ENCODE results near the gene TTLL6. TPM values are rescaled to one million over a fixed set of nuclear protein-coding genes. Genes with fewer than 3 reads are reported as not detected.
"Not testable (repeated sequence)": the region's sequence is repeated elsewhere in the genome, so short reads cannot be mapped to it uniquely, and the experiment has no call there.

TTLL6 gene
- polyA plus RNA-seq, 3 donors = 0.34 to 0.52 (median 0.40) TPM

DNA sequence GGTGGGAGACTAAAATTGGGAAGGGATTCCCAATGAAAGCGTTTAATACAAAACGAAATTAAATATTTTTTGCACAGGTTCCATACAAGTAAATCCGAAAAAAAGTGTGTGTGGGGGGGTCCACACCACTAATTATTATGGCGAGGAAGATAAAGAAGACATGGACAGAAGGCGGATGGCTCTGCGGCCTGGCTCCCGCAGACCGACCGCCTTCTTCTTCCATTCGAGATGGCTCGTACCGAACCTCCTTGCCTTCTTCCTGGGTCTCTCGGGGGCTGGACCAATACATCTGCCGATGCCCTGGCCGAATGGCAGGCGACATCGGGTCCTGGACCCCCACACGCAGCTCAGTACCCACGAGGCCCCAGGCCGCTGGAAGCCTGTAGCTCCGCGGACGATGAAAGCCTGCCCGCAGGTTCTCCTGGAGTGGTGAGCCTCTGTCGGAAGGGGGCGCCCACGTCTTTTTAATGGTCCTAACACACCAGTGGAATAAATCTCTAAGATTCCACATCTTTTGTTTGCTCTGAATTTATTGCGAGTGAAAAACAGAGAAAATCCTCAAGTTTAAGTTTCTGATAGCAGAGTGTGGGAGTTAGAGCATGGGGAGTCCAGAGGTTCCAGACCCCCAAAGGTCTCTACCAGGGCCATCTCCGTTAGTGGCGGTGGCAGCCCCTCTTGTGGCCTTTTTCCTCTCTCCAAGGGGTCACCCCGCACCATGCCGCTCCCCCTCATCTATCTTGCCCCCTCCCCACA is 92.6 kb downstream of the TTLL6 start:
- peak; percentile 88 for DNase-seq

- no peak for DNase-seq
Measured at GRCh38 chr17:48723423-48724250, 93.4 kb downstream of the TTLL6 start.

DNA sequence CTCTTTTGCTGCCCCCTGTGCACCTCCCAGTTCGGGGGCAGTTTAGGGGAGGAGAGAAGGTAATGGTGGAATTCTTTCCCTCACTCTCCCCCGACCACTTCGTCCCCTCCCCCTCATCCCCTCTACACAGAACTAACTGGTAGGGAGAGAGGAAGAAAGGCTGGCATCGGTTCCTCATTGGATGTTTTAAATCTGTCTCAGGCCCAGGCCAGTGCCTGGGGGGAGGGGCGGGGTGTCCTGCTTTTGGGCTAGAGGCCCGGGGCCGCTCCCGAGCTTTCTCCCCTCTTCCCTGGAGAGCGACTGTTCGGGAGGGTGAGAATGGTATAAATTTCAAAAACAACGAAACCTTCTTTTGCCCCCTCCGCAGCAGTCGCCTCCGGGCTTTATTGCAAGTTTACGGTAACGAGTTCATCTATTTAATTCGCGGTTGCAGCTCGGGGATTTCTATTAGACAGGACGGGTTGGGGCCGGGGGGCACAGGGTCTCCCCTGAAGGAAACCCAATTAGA is 94.1 kb downstream of the TTLL6 start, which contains the start of gene PRAC2:
PRAC2 (plus strand) TSS at position 271 of the 508 bp plus-strand sequence. CDS start 1,226 bp downstream, outside the sequence.
- DNase-seq = no peak

DNA sequence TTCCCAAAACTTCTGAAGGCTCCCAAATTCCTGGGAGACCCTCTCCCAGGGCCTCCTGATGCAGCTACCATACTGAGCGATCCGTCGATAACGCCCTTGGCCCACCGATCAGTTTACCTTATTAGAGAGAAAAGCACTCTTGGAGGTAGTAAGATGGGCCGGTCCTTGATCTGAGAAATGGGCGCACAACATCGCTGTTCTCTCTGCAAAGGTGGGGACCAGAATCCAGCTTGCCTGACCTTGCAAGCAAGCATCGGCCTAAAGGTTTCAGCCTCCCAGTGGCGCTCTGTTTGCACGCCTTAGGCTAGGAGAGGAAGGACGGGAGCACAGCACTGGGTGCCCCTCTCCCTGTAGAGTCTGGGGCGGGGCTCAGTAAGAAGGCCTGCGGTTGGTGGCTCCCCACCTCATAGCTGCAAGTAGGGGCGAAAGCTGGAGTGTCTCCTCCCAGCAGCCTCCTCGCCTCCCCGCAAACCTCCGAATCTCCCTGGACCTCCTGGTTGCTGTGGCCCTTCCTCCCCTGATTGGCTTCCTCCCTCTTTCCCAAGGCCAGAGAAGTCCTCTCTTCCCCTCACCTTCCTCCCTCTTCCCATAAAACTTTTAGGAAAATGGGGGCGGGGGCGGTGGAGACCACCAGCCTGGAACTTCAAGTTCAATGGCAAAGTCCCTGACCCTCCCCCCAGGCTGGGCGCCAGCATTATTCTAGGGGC is 94.7 kb downstream of the TTLL6 start, which contains the start of gene PRAC1:
PRAC1 (minus strand) TSS at position 318 of the 707 bp plus-strand sequence; CDS start at position 192, 126 bp downstream.
- no peak for DNase-seq

- no peak for DNase-seq
Measured at GRCh38 chr17:48721009-48721402, 96.0 kb downstream of the TTLL6 start.

GRCh38 chr17:48720266-48721008 is 96.6 kb downstream of the TTLL6 start:
- DNase-seq = no peak

GRCh38 chr17:48719642-48720265 is 97.3 kb downstream of the TTLL6 start:
- DNase-seq = no peak

DNA sequence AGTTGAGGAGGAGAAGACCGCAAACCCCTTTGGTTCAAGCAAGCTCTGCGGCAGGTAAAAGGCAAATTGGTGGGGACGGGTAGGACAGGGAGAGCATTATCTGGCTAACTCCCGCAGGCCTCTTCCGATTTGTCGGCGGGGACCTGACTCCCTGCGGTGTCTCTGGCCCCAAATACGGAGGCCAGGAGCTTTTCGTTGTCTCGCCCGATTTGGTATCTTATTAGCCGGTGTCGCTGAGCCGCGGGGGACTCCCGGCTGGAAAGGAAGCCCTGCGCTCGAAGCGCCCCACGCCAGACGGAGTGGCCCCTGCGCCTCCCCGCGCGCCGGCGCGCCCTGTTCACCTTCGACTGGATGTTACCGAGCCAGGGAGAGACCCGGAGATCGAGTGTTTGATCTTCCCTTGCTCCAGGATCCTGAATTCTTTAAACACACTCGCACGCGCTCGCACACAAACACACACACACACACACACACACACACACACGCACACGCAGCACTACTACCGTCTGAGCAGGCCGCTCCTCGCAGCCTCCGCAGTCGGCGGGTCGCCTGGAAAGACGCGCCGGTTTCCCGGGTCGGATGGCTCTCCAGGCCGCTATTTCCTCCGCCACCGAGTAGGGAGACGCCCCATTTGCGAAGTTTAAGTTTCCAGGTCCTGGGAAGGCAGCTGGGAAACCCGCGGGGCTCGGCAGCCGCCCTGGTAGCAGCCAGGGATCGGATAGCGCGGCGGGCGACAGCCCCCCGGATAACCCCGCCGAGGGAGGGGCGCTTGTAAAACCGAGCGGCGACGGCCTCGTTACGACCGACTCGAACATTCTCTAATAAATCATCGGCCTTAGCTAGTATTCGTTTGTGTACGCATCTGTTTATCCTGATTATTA is 98.0 kb downstream of the TTLL6 start:
- no peak for DNase-seq

- DNase-seq = no peak
Measured at GRCh38 chr17:48718227-48718760, 98.7 kb downstream of the TTLL6 start.

GRCh38 chr17:48717367-48718226 is 99.4 kb downstream of the TTLL6 start:
- DNase-seq = no peak

DNA sequence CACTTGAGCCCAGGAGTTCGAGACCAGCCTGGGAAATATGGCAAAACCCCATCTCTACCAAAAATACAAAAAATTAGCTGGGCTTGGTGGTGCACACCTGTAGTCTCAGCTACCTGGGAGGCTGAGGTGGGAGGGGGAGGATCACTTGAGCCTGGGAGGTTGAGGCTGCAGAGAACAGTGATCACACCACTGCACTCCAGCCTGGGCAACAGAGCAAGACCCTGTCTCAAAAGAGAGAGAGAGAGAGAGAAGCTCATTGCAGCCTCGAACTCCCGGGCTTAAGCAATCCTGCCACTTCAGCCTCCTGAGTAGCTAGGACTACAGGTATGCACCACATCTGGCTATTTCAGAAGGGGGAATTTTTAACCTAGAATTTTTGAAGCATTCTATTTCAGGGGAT is 100.5 kb downstream of the TTLL6 start:
- DNase-seq = not testable (repeated sequence)

DNA sequence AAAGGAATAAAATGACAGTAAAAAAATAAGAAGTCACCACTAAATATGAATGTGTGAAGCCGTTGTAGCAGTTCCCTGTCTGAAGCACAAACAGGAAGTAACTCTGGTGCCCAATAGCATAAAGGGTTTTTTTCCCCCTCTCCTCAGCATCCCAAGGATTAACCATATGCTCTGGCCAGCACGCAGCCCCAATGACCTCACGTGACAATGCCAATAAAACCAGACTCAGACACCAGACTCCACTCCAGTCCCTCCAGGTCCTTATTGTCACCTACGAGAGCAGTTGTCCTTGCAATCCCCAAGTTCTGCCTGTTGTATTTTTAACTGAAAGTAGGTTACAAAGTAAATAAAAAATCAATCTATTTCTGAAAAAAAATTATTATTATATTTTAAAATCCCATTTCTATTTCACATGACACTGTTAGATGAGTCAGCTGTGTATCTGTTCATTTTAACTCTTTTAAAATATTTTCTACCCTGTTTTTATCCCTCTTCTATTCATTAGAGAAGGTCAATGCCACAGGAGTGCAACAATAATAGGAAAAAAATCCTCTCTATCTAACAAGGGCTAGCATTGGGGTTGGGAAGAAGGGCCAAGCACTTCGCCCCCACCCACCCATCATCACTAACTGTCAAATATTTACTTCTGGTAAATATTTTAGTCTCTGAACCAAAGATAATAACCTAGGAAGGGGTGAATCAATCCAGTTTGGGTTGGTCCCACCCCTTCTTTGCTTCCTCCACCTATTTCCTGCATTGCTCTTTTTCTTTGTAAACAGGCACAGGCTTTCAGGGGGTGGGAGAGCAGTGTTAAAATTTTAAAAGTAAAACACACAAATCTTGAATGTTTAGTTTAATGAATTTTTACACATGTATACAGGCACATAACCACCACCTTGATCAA is 101.3 kb downstream of the TTLL6 start:
- DNase-seq = no peak

Other genes with a start within 250 kb of the TTLL6 start
- 10 to 100 TPM; 12.7 to 22.9 (median 21.9) TPM for gene HOXB4, start 238.9 kb downstream of the TTLL6 start, polyA plus RNA-seq (ENCODE audit: insufficient read length in 3 of 3)
- 100 to 1,000 TPM; 135 to 254 (median 222) TPM for gene HOXB3, start 227.0 kb downstream of the TTLL6 start, polyA plus RNA-seq (ENCODE audit: insufficient read length in 3 of 3)
- 10 to 100 TPM; 36.1 to 48.2 (median 47.4) TPM for gene HOXB5, start 223.4 kb downstream of the TTLL6 start, polyA plus RNA-seq (ENCODE audit: insufficient read length in 3 of 3)
- gene HOXB6, start 212.2 kb downstream of the TTLL6 start, polyA plus RNA-seq (ENCODE audit: insufficient read length in 3 of 3) = 100 to 1,000 TPM; 113 to 154 (median 147) TPM
- gene HOXB7, start 206.2 kb downstream of the TTLL6 start, polyA plus RNA-seq (ENCODE audit: insufficient read length in 3 of 3) = 10 to 100 TPM; 53.4 to 59.9 (median 55.3) TPM
- 10 to 100 TPM; 57.9 to 64.7 (median 59.7) TPM for gene HOXB8, start 201.9 kb downstream of the TTLL6 start, polyA plus RNA-seq (ENCODE audit: insufficient read length in 3 of 3)
- gene HOXB9, start 190.9 kb downstream of the TTLL6 start, polyA plus RNA-seq (ENCODE audit: insufficient read length in 3 of 3) = 10 to 100 TPM; 68.2 to 73.4 (median 69.0) TPM
- gene PRAC1, start 94.7 kb downstream of the TTLL6 start, polyA plus RNA-seq (ENCODE audit: insufficient read length in 3 of 3) = not detected
- gene PRAC2, start 94.0 kb downstream of the TTLL6 start, polyA plus RNA-seq (ENCODE audit: insufficient read length in 3 of 3) = not detected
- gene HOXB13, start 88.5 kb downstream of the TTLL6 start, polyA plus RNA-seq (ENCODE audit: insufficient read length in 3 of 3) = not detected
- 10 to 100 TPM; 68.9 to 93.9 (median 76.6) TPM for gene CALCOCO2, start 13.8 kb upstream of the TTLL6 start, polyA plus RNA-seq (ENCODE audit: insufficient read length in 3 of 3)
- 100 to 1,000 TPM; 149 to 158 (median 155) TPM for gene ATP5MC1, start 75.6 kb upstream of the TTLL6 start, polyA plus RNA-seq (ENCODE audit: insufficient read length in 3 of 3)
- gene UBE2Z, start 91.2 kb upstream of the TTLL6 start, polyA plus RNA-seq (ENCODE audit: insufficient read length in 3 of 3) = 100 to 1,000 TPM in 2 of 3 donors, 10 to 100 TPM in 1; 91.8 to 112 (median 105) TPM
- 100 to 1,000 TPM; 107 to 111 (median 108) TPM for gene SNF8, start 127.6 kb upstream of the TTLL6 start, polyA plus RNA-seq (ENCODE audit: insufficient read length in 3 of 3)
- gene GIP, start 151.4 kb upstream of the TTLL6 start, polyA plus RNA-seq (ENCODE audit: insufficient read length in 3 of 3) = not detected
- gene IGF2BP1, start 180.2 kb upstream of the TTLL6 start, polyA plus RNA-seq (ENCODE audit: insufficient read length in 3 of 3) = 10 to 100 TPM; 25.4 to 31.8 (median 27.0) TPM

All from renal pelvis (tissue), 4 donors.